ENCODE results near the gene PICK1. TPM values are rescaled to one million over a fixed set of nuclear protein-coding genes. Genes with fewer than 3 reads are reported as not detected.

Gene PICK1
- polyA plus RNA-seq, 1 donor (not counting 4 experiments of a cell fraction or from before 2014, with no cell fraction given), result 26.8 TPM

DNA sequence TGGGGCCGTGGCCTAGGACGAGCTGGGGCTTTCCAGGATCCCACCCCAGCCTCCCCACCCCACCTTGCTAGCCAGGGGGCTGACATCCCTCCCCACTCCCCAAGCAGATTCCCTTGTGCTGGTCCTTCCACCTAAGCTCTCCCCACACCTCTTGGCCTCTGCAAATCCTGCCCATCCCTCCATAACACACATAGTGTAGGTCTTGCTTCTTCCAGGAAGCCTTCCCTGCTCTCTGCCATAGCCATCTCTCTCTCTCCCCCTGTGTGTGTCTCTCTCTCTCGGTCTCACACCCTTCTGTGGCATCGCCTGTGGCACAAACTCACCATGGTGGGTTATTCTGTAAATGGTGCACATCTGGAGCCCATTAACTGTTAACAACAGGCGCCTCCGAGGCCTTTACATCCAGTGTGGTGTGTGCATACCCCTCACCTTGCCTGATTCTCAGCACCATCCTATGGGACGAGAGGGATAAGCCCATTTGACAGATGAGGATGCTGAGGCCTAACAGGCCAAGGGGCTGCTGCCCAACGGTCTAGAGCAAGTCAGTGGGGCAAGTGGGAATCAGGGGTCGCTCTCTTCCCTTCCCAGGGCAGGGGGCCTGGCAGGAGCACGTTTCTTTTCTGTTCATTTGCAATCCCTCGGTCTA lies 22.2 kb upstream of the PICK1 start:
- H3K79me2 ChIP-seq (ENCODE audit: control insufficient read depth, insufficient read depth, low read length), result no peaks in the 10 kb centered on the region
- peak overlapping the region; percentile 5 for H2AFZ ChIP-seq (ENCODE audit: control insufficient read depth, low read length)
- H3K9me3 ChIP-seq (ENCODE audit: control insufficient read depth, low read depth, low read length), result no peaks in the 10 kb centered on the region
- no peaks in the 10 kb centered on the region for H3K36me3 ChIP-seq (ENCODE audit: control insufficient read depth in 2 of 2, extremely low read depth in 1 of 2, insufficient read depth in 2 of 2, low read length in 2 of 2)
- H3K4me1 ChIP-seq (ENCODE audit: control insufficient read depth, extremely low read depth, insufficient read depth, low read length), result peaks cover 10% of the 10 kb centered on the region
- H3K9ac ChIP-seq (ENCODE audit: control insufficient read depth, extremely low read depth, insufficient read depth, low read length), result no peak overlapping the region
- no peaks in the 10 kb centered on the region for H3K9me1 ChIP-seq (ENCODE audit: control insufficient read depth, extremely low read depth, insufficient read depth, low read length)
- no peaks in the 10 kb centered on the region for H4K20me1 ChIP-seq (ENCODE audit: control insufficient read depth, extremely low read depth, insufficient read depth, low read length)
- no peak overlapping the region for H3K4me2 ChIP-seq (ENCODE audit: control insufficient read depth, extremely low read depth, insufficient read depth, low read depth, low read length)
- H3K4me3 ChIP-seq (ENCODE audit: control insufficient read depth in 2 of 3, extremely low read depth in 1 of 3, insufficient read depth in 2 of 3, low read depth in 1 of 3, low read length in 3 of 3), result no peak overlapping the region
- FAIRE-seq (no peak), DNase-seq (ENCODE audit: low read depth, low spot score) (no peak)
- H3K27ac ChIP-seq (ENCODE audit: control insufficient read depth, insufficient read depth, low read length), result no peak overlapping the region
- TF ChIP-seq, protein P1, sequence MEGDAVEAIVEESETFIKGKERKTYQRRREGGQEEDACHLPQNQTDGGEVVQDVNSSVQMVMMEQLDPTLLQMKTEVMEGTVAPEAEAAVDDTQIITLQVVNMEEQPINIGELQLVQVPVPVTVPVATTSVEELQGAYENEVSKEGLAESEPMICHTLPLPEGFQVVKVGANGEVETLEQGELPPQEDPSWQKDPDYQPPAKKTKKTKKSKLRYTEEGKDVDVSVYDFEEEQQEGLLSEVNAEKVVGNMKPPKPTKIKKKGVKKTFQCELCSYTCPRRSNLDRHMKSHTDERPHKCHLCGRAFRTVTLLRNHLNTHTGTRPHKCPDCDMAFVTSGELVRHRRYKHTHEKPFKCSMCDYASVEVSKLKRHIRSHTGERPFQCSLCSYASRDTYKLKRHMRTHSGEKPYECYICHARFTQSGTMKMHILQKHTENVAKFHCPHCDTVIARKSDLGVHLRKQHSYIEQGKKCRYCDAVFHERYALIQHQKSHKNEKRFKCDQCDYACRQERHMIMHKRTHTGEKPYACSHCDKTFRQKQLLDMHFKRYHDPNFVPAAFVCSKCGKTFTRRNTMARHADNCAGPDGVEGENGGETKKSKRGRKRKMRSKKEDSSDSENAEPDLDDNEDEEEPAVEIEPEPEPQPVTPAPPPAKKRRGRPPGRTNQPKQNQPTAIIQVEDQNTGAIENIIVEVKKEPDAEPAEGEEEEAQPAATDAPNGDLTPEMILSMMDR (optimal IDR thresholded peaks at IDR 0.05 in 1 of 3, IDR thresholded peaks at IDR 0.05 in 1 of 3, conservative IDR thresholded peaks at IDR 0.05 in 1 of 3; ENCODE audit: extremely low read depth in 1 of 3, insufficient read depth in 2 of 3, low read length in 3 of 3), result no peak
- TF ChIP-seq EZH2 (IDR thresholded peaks at IDR 0.05; ENCODE audit: low read length), result no peak
- dilution Hi-C loops (cut with MboI; ENCODE audit: extremely low pct_ligation_motif_present, low sequenced_read_pairs), result no loop called here
- no peaks in the 10 kb centered on the region for H3K27me3 ChIP-seq (ENCODE audit: control insufficient read depth, extremely low read depth, insufficient read depth, low read length)

DNA sequence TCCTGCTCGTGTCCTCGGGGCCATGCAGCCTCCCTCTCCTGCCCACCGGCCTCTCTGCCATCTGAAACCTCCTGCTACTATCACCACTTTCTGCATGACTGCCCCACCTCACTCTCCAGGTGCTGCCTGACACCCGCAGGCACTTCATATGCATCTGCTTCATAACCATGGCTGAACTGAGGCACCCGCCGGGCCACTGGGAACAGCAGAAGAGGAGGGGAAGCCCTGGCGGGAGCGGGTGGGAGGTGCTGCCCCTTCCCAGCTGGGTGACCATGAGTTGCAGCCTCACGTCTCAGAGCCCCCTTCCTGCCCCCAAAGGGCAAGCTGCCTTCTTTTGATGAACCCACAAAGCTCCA lies 21.7 kb upstream of the PICK1 start:
- Histone ChIP-seq H3K36me3 (ENCODE audit: control insufficient read depth in 2 of 2, extremely low read depth in 1 of 2, insufficient read depth in 2 of 2, low read length in 2 of 2) (no peaks in the 10 kb centered on the region), H3K4me3 (ENCODE audit: control insufficient read depth in 2 of 3, extremely low read depth in 1 of 3, insufficient read depth in 2 of 3, low read depth in 1 of 3, low read length in 3 of 3) (no peak overlapping the region), H3K9me1 (ENCODE audit: control insufficient read depth, extremely low read depth, insufficient read depth, low read length) (no peaks in the 10 kb centered on the region), H2AFZ (ENCODE audit: control insufficient read depth, low read length) (no peak overlapping the region), H3K27ac (ENCODE audit: control insufficient read depth, insufficient read depth, low read length) (no peak overlapping the region), H3K79me2 (ENCODE audit: control insufficient read depth, insufficient read depth, low read length) (no peaks in the 10 kb centered on the region), H3K27me3 (ENCODE audit: control insufficient read depth, extremely low read depth, insufficient read depth, low read length) (no peaks in the 10 kb centered on the region), H4K20me1 (ENCODE audit: control insufficient read depth, extremely low read depth, insufficient read depth, low read length) (no peaks in the 10 kb centered on the region), H3K9me3 (ENCODE audit: control insufficient read depth, low read depth, low read length) (no peaks in the 10 kb centered on the region), H3K9ac (ENCODE audit: control insufficient read depth, extremely low read depth, insufficient read depth, low read length) (no peak overlapping the region), H3K4me2 (ENCODE audit: control insufficient read depth, extremely low read depth, insufficient read depth, low read depth, low read length) (no peak overlapping the region), H3K4me1 (ENCODE audit: control insufficient read depth, extremely low read depth, insufficient read depth, low read length) (peaks cover 10% of the 10 kb centered on the region)
- FAIRE-seq, result no peak
- TF ChIP-seq, protein P1 (optimal IDR thresholded peaks at IDR 0.05 in 1 of 3, IDR thresholded peaks at IDR 0.05 in 1 of 3, conservative IDR thresholded peaks at IDR 0.05 in 1 of 3; ENCODE audit: extremely low read depth in 1 of 3, insufficient read depth in 2 of 3, low read length in 3 of 3), result no peak
- no peak for TF ChIP-seq EZH2 (IDR thresholded peaks at IDR 0.05; ENCODE audit: low read length)
- dilution Hi-C loops (cut with MboI; ENCODE audit: extremely low pct_ligation_motif_present, low sequenced_read_pairs), result no loop called here
- no peak for DNase-seq (ENCODE audit: low read depth, low spot score)

Data from keratinocyte (primary cell).